Measurements from ENCODE around the gene TANGO2.

TANGO2 gene

DNA sequence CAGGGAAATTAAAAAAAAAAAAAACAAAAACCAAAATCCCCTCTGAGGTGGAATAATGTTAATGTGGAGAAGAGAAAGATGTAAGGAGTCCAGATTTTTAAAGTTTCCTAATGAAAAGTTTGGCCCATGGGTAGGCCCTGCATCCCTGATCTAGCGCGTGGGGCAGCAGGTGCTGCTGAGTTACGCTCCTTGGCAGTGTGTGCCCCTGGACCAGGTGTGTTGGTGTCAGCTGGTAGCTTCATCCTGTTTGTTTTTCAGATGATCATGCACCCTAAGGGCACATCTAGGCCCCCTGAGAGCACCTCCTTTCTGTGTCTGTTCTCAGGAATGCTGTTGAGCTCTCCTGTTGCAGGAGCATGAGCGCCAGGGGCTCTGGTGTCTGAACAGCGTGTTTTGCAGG, 65.9 kb downstream of the TANGO2 start:
- WGBS = over 99% methylated on average over 5 of the region's 5 CpGs

DNA sequence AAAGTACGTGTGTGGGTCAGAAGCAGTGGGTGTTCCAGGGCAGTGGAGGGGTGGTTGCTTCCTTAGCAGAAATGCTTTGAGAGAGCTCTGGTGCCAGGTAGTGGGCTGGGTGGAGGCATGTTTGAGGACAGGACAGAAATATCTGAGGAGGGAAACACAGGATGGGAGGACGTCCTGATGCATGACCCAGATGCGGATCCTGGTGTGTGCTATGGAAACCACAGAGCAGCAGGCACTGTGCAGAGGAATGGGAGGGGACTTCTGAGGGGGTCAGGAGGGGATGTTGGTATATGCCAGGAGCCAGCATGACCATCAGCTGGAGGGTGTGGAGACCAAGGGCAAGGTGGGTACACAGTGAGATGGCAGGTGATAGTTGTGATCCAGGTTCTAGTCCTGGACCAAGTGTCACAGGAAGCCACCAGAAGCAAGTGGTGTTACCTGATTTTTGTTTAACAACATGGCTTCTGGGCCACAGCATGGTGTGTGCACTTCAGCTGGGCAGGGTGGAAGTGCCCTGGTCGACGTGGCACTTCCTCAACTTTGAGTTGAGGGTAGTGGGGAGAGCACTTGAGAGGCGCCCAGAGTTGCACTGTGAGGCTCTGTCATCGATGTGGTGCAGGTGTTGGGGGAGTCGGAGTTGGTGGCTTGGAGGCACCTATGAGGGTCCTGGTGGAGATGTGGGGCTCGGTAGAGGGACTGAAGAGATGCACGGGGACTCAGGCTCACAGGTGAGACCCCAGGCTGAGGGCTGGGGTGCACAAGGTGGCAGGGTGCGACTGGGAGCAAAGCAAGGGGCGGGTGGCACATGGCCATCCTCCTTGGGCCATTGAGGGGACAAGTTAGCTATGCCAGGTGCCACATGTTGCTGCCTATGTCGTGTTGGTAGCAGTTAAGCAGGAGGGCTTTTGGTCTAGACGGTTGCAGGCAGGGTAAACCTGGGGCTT, 66.7 kb downstream of the TANGO2 start:
- WGBS = 96% methylated on average over 14 of the region's 14 CpGs
- Histone ChIP-seq H3K9me3 (ENCODE audit: control insufficient read depth, low read length) (no peaks in the 10 kb centered on the region), H3K79me1 (replicated peaks; ENCODE audit: low read length, poor library complexity, severe bottlenecking) (peaks cover 43% of the 10 kb centered on the region), H3K27ac (ENCODE audit: low read length, poor library complexity, severe bottlenecking) (no peak overlapping the region), H2AFZ (ENCODE audit: low read depth, low read length) (no peak overlapping the region), H3K23ac (ENCODE audit: low read length in 2 of 2) (no peak overlapping the region), H3K18ac (ENCODE audit: low read depth in 1 of 2, low read length in 2 of 2) (no peak overlapping the region), H2BK120ac (ENCODE audit: low read depth, low read length) (no peak overlapping the region), H2BK15ac (ENCODE audit: low read depth, poor library complexity, severe bottlenecking) (no peak overlapping the region), H3K4me3 (ENCODE audit: insufficient read depth in 1 of 2, low read depth in 1 of 2, low read length in 2 of 2) (no peak overlapping the region), H4K8ac (ENCODE audit: low read length) (no peak overlapping the region), H4K91ac (ENCODE audit: low read length) (no peak overlapping the region), H2BK12ac (ENCODE audit: low read length in 2 of 2) (no peak overlapping the region), H2BK5ac (ENCODE audit: low read depth, low read length, poor library complexity, severe bottlenecking) (no peak overlapping the region), H3K4ac (ENCODE audit: low read depth in 1 of 2, low read length in 2 of 2) (no peak overlapping the region), H3K36me3 (ENCODE audit: control insufficient read depth in 1 of 2, insufficient read depth in 2 of 2, low read depth in 1 of 2, low read length in 2 of 2) (peaks cover 74 to 77% of the 10 kb centered on the region in 2 experiments), H2AK5ac (ENCODE audit: low read length, severe bottlenecking) (no peak overlapping the region), H3K27me3 (ENCODE audit: control insufficient read depth in 1 of 2, insufficient read depth in 1 of 2, low read length in 2 of 2) (no peaks in the 10 kb centered on the region), H3K9ac (ENCODE audit: low read length) (no peak overlapping the region), H3K4me2 (ENCODE audit: low read length, poor library complexity, severe bottlenecking) (no peak overlapping the region), H3K14ac (ENCODE audit: low read length in 2 of 2) (no peak overlapping the region), H3K4me1 (ENCODE audit: control insufficient read depth, insufficient read depth, low read depth, low read length) (peaks cover 21% of the 10 kb centered on the region)
- no peak for DNase-seq

More for the DNA sequence above, 65.9 kb downstream of the TANGO2 start:
- H2AFZ ChIP-seq (ENCODE audit: low read depth, low read length) = no peak overlapping the region
- no peaks in the 10 kb centered on the region for H3K27me3 ChIP-seq (ENCODE audit: control insufficient read depth in 1 of 2, insufficient read depth in 1 of 2, low read length in 2 of 2)
- no peaks in the 10 kb centered on the region for H3K9me3 ChIP-seq (ENCODE audit: control insufficient read depth, low read length)
- H2BK120ac ChIP-seq (ENCODE audit: low read depth, low read length) = no peak overlapping the region
- no peak overlapping the region for H3K27ac ChIP-seq (ENCODE audit: low read length, poor library complexity, severe bottlenecking)
- H3K18ac ChIP-seq (ENCODE audit: low read depth in 1 of 2, low read length in 2 of 2) = no peak overlapping the region
- no peak overlapping the region for H2BK15ac ChIP-seq (ENCODE audit: low read depth, poor library complexity, severe bottlenecking)
- peaks cover 26% of the 10 kb centered on the region for H3K4me1 ChIP-seq (ENCODE audit: control insufficient read depth, insufficient read depth, low read depth, low read length)
- H3K23ac ChIP-seq (ENCODE audit: low read length in 2 of 2) = no peak overlapping the region
- no peak overlapping the region for H3K9ac ChIP-seq (ENCODE audit: low read length)
- DNase-seq = no peak
- peaks cover 37% of the 10 kb centered on the region for H3K79me1 ChIP-seq (replicated peaks; ENCODE audit: low read length, poor library complexity, severe bottlenecking)
- no peak overlapping the region for H4K91ac ChIP-seq (ENCODE audit: low read length)
- no peak overlapping the region for H3K4me2 ChIP-seq (ENCODE audit: low read length, poor library complexity, severe bottlenecking)
- H4K8ac ChIP-seq (ENCODE audit: low read length) = no peak overlapping the region
- no peak overlapping the region for H3K14ac ChIP-seq (ENCODE audit: low read length in 2 of 2)
- H3K4ac ChIP-seq (ENCODE audit: low read depth in 1 of 2, low read length in 2 of 2) = no peak overlapping the region
- no peak overlapping the region for H3K4me3 ChIP-seq (ENCODE audit: insufficient read depth in 1 of 2, low read depth in 1 of 2, low read length in 2 of 2)
- no peak overlapping the region for H2AK5ac ChIP-seq (ENCODE audit: low read length, severe bottlenecking)
- H2BK5ac ChIP-seq (ENCODE audit: low read depth, low read length, poor library complexity, severe bottlenecking) = no peak overlapping the region
- H2BK12ac ChIP-seq (ENCODE audit: low read length in 2 of 2) = no peak overlapping the region
- H3K36me3 ChIP-seq (ENCODE audit: control insufficient read depth in 1 of 2, insufficient read depth in 2 of 2, low read depth in 1 of 2, low read length in 2 of 2) = peaks cover 65 to 73% of the 10 kb centered on the region in 2 experiments

DNA sequence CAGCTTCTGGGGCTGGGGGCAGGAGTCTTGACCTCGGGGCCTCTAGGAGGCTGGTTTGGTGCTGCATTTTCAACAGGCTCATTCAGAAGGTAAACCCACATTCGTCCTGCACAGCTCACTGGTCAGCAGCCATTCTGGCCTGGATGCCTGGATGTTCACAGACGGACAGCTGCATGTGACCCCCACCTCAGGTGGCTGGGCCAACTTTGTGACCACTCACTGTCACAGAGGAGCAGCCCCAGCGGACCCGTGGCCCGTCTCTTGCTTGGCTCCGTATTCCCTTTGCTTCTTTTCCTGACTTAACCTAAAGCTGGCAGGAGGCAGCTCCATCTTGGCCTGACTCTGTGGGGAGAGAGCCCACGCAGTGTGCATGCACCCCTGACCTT, 67.3 kb downstream of the TANGO2 start:
- DNase-seq = no peak
- Histone ChIP-seq H2AK5ac (ENCODE audit: low read length, severe bottlenecking) (no peak overlapping the region), H3K4me2 (ENCODE audit: low read length, poor library complexity, severe bottlenecking) (no peak overlapping the region), H3K14ac (ENCODE audit: low read length in 2 of 2) (no peak overlapping the region), H4K8ac (ENCODE audit: low read length) (no peak overlapping the region), H2AFZ (ENCODE audit: low read depth, low read length) (no peak overlapping the region), H2BK12ac (ENCODE audit: low read length in 2 of 2) (no peak overlapping the region), H3K23ac (ENCODE audit: low read length in 2 of 2) (no peak overlapping the region), H3K4ac (ENCODE audit: low read depth in 1 of 2, low read length in 2 of 2) (no peak overlapping the region), H3K79me1 (replicated peaks; ENCODE audit: low read length, poor library complexity, severe bottlenecking) (peaks cover 46% of the 10 kb centered on the region), H3K36me3 (ENCODE audit: control insufficient read depth in 1 of 2, insufficient read depth in 2 of 2, low read depth in 1 of 2, low read length in 2 of 2) (peaks cover 75 to 76% of the 10 kb centered on the region in 2 experiments), H2BK120ac (ENCODE audit: low read depth, low read length) (no peak overlapping the region), H4K91ac (ENCODE audit: low read length) (no peak overlapping the region), H2BK5ac (ENCODE audit: low read depth, low read length, poor library complexity, severe bottlenecking) (no peak overlapping the region), H3K4me1 (ENCODE audit: control insufficient read depth, insufficient read depth, low read depth, low read length) (peaks cover 15% of the 10 kb centered on the region), H3K4me3 (ENCODE audit: insufficient read depth in 1 of 2, low read depth in 1 of 2, low read length in 2 of 2) (no peak overlapping the region), H3K18ac (ENCODE audit: low read depth in 1 of 2, low read length in 2 of 2) (no peak overlapping the region), H3K27me3 (ENCODE audit: control insufficient read depth in 1 of 2, insufficient read depth in 1 of 2, low read length in 2 of 2) (no peaks in the 10 kb centered on the region), H2BK15ac (ENCODE audit: low read depth, poor library complexity, severe bottlenecking) (no peak overlapping the region), H3K9ac (ENCODE audit: low read length) (no peak overlapping the region), H3K9me3 (ENCODE audit: control insufficient read depth, low read length) (no peaks in the 10 kb centered on the region), H3K27ac (ENCODE audit: low read length, poor library complexity, severe bottlenecking) (no peak overlapping the region)
- over 99% methylated on average over 8 of the region's 8 CpGs for WGBS

DNA sequence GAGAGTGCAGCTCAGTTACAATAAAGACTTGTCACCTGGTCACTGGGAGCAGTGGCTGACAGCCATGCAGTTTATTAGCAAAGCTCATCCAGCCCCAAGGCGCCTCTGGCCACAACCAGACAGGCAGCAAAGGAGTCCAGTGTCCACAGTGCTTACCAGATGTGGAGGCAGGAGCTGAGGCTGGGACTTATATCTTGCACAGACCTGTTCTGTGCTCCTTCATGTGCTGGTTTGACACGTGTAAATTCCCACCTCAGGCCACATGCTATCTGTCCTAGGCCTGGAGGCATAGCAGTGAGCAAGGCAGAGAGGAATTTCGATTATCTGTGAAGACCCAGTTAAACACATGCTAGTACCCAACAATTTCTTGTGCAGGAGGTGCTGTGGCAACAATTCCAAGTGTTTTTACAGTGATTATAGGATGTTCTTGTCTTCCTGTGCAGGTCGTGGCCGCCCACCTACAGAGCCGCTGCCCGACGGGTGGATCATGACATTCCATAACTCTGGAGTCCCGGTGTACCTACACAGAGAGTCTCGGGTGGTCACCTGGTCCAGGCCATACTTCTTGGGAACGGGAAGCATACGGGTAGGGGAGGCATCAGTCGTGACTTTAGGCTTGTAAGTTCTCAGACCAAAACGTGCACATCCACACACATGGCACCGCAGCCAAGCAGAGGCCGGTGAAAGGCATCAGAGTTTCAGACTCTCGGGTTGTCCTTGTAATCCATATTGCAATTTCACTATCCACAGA, 68.5 kb downstream of the TANGO2 start:
- Histone ChIP-seq H3K27me3 (ENCODE audit: control insufficient read depth in 1 of 2, insufficient read depth in 1 of 2, low read length in 2 of 2) (no peaks in the 10 kb centered on the region), H3K23ac (ENCODE audit: low read length in 2 of 2) (no peak overlapping the region), H2BK5ac (ENCODE audit: low read depth, low read length, poor library complexity, severe bottlenecking) (no peak overlapping the region), H4K91ac (ENCODE audit: low read length) (no peak overlapping the region), H2BK15ac (ENCODE audit: low read depth, poor library complexity, severe bottlenecking) (no peak overlapping the region), H3K4me2 (ENCODE audit: low read length, poor library complexity, severe bottlenecking) (no peak overlapping the region), H3K4ac (ENCODE audit: low read depth in 1 of 2, low read length in 2 of 2) (no peak overlapping the region), H3K4me3 (ENCODE audit: insufficient read depth in 1 of 2, low read depth in 1 of 2, low read length in 2 of 2) (no peak overlapping the region), H2BK12ac (ENCODE audit: low read length in 2 of 2) (no peak overlapping the region), H2AK5ac (ENCODE audit: low read length, severe bottlenecking) (no peak overlapping the region), H3K4me1 (ENCODE audit: control insufficient read depth, insufficient read depth, low read depth, low read length) (peaks cover 12% of the 10 kb centered on the region), H4K8ac (ENCODE audit: low read length) (no peak overlapping the region), H3K79me1 (replicated peaks; ENCODE audit: low read length, poor library complexity, severe bottlenecking) (peaks cover 57% of the 10 kb centered on the region), H3K27ac (ENCODE audit: low read length, poor library complexity, severe bottlenecking) (no peak overlapping the region), H2BK120ac (ENCODE audit: low read depth, low read length) (no peak overlapping the region), H3K14ac (ENCODE audit: low read length in 2 of 2) (no peak overlapping the region), H3K18ac (ENCODE audit: low read depth in 1 of 2, low read length in 2 of 2) (no peak overlapping the region), H3K9ac (ENCODE audit: low read length) (no peak overlapping the region), H3K36me3 (ENCODE audit: control insufficient read depth in 1 of 2, insufficient read depth in 2 of 2, low read depth in 1 of 2, low read length in 2 of 2) (peaks cover 85 to 86% of the 10 kb centered on the region in 2 experiments), H2AFZ (ENCODE audit: low read depth, low read length) (no peak overlapping the region), H3K9me3 (ENCODE audit: control insufficient read depth, low read length) (no peaks in the 10 kb centered on the region)
- 99% methylated on average over 16 of the region's 17 CpGs for WGBS
- DNase-seq = no peak

Measured in mesenchymal stem cell (in vitro differentiated cells and primary cell).